ENCODE results near the gene IL2RA.
"Not testable (repeated sequence)": the region's sequence is repeated elsewhere in the genome, so short reads cannot be mapped to it uniquely, and the experiment has no call there.

The IL2RA gene

DNA sequence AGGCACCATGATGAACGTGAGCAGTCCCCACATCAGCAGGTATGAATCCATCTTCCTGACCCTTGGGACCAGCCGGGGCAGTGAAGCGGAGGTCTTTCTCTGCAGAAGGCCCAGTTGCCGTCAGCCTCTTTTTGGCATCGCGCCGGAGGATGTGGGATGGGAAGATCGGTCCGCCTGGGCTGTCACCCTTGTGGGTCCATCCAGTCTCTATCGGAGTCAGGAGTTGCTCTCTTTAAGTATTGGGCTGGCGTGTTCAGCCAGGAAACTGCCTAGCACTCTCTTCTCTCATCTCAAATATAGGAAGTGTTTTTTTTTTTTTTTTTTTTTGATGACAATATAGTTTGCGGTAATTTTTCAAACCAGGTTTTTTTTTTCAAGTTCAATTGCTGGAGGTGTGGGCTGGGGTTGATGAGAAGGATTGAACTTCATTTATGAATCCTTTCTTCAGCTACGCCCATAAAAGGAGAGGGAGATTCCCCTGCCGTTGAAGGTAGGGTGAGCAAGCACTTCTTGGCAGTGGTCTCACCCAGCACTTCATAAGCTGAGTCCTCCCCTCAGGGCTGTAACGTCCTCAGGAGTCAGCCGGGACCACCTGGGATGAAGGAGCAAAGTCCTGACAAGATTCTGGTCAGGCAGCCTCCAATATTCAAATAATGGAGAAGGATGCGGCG lies at the start of gene IL2RA:
Gene IL2RA, minus strand, starts transcription at position 267 of the 671 bp plus-strand sequence. Its CDS starts 216 bp downstream, at position 51.
- DNase-seq, result no peak

DNA sequence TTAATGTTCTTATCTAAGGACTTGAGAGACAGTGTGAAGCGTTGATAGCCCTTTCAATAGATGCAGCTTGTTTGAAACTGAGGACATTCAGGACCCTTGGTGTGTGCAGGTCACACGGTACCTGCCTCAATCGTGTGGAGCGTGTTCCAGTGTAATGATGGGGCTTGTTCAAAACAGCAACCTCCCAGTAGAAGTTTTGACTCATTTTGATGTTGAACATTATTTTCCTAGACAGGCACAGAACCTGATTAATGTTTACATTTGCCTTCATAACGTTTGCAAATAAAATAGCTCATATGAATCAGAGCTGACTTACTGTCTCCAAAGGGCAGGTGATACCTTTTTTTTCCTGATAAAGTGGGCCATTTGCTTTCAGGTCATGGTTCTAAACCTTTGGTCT lies 48.0 kb upstream of the IL2RA start:
- no peak for DNase-seq

DNA sequence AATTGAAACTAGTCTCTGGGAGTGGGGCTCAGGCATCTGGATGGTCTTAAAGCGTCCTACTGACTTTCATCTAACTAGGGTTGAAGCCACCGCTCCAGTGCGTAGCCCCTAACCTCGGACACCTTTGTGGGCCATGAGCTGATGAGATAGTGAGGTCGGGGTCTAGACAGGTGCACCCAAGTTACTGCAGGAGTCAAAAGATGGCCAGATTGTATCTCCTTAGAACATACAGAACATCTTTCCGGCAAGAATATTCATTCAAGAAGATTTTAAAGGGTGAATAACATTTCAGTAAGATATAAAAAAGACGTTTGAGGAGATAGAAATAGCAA lies 47.2 kb upstream of the IL2RA start:
- DNase-seq, result no peak

DNA sequence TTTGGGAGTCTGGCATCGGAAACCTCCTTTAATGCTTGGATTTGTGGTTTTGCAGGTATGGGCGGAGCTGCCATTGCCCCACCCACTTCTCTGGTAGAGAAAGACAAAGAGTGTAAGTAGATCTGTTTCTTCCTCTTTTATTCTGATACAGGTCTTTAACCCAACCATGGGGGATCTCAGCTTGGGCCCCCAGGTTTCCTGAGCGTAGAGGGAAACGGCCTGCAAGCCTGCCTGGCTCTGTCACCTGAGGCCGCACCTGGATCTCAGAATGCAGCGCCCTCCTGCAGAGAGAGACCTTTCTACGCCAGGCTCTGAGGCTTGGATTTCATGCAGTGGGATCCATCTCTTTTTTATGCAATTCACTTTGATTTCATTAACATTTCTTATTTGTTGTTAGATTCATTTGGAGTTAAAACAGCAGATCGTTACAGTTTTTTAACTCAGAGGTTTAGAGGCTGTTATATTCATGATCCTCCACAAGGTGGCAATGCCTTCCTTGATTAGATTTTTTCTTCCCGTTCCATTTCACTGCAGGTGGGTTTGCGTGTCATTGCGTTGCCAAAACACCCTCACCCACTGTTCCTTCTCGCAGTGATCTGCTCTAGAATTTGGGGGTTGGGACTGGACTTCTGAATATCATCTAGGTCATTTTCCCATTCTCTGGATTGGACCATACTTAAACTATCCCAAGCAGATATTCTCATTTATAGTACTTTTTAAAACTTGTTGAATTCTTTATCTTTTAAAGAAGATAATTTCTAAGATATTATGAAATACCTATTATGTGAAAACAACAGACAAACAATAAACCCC lies 46.7 kb upstream of the IL2RA start:
- peak; percentile 19 for DNase-seq

DNA sequence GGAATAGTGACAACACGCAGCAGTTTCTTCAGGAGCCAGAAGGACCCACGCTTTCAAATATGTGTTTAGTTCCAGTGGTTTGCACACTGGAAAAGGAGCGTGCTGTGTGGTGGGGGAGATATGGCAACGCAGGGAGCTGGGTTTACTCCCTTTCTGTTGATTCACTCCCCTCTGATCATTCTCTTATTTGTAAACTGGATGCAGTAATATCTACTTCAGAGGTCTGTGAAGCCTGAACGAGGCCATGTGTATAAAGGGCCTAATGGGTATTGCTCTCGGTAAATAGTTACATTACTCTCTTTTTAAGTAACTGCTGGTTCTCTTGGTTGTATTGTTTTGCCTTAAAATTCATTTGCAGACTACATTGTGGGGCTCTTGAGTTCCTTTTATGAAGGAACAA lies 45.9 kb upstream of the IL2RA start:
- no peak for DNase-seq

DNA sequence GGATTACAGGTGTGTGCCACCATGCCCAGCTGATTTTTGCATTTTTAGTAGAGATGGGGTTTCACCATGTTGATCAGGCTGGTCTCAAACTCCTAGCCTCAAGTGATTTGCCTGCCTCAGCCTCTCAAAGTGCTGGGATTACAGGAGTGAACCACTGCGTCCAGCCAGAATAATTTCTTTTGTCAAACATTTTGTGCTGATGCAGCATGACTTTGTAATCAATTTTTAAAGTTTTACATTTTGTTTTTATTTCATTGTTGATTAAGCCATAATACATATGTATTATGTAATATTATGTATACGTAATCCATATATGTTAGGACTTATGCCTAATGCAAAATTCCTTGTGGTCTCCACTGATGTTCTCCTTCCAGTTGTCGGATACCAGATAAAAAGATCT lies 45.4 kb upstream of the IL2RA start:
- not testable (repeated sequence) for DNase-seq

DNA sequence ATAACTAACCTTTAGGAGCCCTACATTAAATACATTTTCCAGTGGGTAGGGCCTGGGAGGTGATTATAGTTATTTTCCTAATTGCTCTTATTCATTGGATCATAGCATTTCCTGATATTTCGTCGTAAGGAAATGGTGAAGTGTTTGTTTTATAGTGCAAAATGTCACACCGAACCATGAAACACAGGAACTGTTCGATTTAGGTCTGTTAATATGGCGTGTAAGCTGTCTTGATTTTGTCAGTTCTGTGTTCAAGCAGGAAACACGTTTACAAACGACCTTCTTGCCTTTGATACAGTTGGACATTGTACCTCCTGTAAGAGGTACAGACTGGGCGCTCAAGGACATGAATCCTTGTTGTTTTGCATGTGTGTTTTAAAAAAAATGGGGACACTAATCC lies 41.4 kb upstream of the IL2RA start:
- no peak for DNase-seq

DNA sequence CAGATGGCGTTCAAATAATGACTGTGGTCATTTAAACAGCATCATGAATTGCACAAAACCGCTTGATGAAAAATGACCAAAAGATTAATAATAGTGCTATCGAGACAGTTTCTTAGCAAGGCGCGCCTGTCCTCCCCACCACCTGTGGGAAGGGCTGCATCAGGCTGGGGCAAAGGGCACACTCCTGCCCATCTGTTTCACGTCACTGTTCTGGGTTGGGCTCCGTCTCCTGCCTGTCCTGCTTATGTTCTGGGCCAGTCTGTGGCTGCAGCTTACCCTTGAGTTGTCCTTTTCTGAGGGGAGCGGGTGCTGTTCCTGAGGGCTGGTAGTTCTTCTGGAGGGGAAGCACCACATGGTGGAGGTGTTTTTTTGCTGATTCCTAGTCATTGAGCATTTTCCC lies 40.0 kb upstream of the IL2RA start:
- no peak for DNase-seq

DNA sequence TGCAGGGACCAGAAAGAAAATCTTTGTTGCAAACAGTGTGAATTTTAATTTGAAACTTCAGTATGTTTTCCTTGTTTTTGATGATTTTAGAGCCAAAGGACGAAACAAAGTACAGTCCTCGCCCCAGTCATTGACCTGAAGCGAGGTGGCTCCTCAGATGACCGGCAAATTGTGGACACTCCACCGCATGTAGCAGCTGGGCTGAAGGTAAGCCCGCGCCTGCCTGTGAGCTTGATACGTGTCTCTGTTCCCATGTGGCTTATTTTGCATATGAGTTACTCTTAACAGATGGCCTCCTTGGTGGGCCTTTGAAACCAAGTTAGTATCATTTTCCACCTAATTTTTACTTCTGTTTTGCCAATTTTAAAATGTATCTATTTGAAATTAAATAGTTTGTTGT lies 39.0 kb upstream of the IL2RA start:
- no peak for DNase-seq

DNA sequence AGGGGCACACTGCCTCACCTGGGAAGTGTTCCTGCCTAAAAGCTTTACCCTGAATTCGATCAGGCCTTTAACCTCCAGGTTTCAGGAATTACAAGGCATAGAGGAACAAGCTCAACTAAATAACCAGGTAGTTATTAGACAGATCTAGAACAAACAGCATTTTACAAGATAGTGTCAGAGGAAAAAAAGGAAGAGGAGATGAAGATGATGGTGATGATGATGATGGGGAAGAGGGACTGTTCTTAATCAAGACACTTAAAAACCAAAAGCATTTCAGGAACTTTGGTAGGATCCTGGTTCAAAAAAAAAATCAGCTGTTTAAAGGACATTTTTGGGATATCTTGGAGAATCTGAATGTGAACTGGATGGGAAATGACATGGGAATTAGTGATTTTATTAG lies 38.2 kb upstream of the IL2RA start:
- no peak for DNase-seq

DNA sequence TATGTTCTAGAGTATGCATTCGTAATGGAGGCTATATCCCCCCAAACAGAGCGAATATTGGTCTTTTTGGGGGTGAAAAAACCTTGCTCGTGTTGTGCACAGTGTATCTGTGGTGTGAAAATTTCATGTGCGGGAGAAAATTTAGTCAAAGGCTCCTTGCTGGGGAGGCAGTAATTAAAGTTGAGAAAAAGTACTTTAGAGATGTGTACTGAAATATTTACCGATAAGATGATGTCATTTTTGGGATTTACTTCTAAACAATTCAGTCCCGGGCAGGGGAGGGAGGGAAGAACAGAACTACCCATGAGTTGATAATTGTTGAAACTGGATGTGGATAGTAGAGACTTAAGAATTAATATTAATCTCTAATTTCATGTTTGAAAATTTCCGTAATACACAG lies 36.0 kb upstream of the IL2RA start:
- DNase-seq, result no peak

DNA sequence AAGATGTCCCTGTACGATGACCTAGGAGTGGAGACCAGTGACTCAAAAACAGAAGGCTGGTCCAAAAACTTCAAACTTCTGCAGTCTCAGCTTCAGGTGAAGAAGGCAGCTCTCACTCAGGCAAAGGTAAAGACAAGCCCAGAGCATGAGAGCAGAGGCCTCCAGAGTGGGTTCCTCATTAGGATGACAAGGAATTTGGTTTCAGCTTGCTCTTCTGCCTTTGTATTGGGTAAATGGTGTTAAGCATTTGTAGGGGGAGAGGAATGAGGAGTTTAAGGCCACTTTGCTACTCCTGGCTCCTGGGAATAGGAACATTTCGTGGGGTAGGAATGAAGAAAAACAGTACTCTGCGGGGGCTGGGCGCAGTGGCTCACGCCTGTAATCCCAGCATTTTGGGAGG lies 34.9 kb upstream of the IL2RA start:
- no peak for DNase-seq

DNA sequence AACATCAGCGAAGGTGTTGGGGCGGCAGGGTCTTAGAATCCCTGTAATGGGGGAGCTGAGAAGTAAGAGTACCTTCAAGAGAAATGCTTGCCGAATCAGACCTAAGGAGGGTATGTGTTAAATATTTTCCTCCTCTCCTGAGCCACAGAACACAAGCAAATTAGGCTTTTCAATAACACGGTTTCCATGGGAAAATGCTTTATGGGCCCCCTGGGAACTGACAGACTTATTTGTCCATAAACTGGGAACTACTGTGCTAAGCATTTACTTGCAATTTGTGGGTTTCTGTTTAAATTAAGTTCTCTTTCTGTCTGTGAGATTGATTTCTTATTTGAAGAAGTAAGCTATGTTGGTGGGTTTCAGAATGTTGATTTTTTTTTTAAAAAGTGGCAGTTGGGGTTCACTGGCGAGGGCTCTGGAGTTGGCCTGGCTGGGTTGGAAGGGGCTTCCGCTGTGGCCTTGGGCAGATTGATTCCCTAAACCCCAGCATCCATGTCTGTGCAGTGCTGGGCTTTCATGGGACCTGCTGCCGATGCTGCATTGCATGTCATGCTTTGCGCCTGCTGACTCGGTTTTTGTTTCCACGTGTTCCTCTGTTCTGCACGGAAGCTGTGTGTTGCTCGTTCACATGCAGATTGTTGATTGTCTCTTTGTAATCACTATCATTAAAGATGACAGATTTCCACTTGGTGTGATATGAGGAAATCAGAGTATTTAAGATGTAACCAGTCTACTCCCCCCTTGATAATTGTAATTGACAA lies 33.8 kb upstream of the IL2RA start:
- DNase-seq, result no peak

DNA sequence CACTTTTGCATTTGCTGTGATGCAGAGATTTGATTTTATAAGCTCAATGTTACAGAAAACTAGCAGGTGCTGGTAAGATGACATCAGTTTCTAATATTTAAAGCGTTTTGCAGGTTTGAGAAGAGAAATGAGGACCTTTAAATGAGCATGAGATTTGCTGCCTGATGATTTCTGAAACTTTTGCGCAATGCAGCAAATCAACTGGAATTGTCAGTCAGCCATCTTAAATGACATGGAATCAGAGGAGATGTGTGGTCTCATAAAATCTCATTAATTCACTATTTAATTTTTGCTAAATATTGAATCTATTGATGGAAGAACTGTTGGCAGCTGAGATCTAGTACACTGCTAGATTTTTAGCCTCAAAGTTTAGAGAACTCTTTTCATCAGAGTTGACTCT lies 30.6 kb upstream of the IL2RA start:
- DNase-seq, result no peak

DNA sequence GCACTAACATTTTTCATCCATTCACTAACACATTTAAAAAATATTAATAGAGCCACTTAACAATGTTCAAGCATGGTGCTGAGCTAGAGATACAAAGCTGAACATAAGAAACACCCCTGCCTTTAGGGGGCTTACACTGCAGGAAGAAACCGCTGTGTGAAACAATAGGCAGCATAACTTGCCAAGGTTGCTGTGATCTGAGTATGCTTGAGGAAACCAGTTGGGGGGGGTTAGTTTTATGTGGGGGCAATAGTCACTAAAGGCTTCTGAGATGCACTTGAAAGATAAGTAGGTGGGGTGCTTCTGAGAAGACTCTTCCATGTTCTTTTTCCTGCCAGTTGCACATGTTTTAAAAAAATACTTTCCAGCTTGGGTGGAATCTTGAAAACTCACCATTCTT lies 29.5 kb upstream of the IL2RA start:
- DNase-seq, result no peak

DNA sequence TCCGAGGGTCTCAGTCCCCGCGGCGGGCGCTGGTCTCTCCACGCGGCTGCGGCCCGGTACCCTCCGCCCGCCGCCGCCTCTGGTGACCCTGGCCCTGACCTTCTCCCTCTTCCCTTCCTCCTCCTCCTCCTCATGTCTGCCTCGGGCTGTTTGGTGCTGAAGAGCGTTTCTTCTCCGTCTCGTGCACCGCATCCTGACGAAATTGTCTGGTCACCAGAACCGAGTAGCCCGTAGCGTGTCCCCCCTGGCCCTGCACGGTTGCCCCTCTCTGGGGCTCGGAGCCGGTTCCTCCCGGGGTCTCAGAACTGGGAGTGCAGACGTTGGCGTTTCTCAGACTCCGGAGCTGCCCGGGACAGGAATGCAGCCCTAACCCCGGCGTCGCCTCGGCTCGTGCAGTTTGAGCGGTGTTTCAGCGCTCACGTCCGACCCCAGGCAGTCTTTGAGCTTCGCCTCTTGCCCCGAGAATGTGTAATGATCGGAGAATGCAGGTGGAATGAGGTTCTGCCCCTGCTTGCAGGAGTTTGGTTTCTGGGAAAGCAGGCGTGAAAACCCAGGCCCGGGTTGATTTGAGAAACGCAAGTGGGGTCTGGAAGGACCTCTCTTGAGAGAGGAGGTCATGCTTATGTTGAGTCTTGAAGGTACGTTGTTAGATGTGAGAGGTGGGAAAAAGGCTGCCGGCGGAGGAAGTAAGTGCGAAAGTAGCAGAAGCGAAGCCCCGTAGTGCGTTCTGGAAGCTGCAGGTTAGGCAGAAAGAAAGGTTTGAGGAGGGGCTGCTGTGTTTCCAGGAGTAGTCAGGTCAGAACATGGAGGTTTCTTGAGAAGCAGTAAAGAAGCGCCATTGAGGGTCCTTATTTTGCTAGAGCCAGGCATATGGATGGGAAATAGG lies 27.4 kb upstream of the IL2RA start:
- no peak for DNase-seq

DNA sequence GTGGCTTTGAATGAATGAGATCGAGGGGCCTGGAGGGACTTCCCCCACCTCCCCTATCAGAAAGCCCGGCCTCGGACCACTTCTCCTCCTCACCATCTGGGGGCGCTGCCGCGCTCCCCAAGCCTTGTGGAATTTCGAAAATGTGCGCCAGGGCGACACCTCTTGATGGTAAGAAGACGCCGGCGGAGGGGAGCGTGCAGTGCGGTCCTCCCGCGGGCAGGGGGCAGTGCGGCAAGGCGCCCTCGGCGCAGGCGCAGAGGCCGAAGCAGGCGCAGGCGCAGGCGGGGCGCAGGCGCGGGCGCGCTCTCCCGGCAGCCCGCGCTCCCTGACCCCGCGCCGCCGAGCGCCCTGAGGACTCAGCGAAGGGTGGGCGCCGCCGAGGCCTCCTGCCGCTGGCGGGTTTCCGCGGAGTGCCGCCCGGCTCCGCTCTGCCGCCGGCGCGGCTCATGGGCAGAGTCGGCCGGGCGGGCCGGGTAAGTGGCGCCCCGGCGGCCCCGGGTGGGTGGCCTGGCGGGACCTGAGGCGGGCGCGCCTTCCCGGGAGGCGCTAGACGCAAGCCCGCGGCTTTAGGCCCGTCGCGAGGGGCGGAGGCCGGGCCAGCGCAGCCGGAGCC lies 26.7 kb upstream of the IL2RA start, which contains the start of gene RBM17:
Gene RBM17, plus strand, starts transcription at position 314 of the 613 bp plus-strand sequence. CDS start 8,032 bp downstream, outside the sequence.
- peak; percentile 78 for DNase-seq

DNA sequence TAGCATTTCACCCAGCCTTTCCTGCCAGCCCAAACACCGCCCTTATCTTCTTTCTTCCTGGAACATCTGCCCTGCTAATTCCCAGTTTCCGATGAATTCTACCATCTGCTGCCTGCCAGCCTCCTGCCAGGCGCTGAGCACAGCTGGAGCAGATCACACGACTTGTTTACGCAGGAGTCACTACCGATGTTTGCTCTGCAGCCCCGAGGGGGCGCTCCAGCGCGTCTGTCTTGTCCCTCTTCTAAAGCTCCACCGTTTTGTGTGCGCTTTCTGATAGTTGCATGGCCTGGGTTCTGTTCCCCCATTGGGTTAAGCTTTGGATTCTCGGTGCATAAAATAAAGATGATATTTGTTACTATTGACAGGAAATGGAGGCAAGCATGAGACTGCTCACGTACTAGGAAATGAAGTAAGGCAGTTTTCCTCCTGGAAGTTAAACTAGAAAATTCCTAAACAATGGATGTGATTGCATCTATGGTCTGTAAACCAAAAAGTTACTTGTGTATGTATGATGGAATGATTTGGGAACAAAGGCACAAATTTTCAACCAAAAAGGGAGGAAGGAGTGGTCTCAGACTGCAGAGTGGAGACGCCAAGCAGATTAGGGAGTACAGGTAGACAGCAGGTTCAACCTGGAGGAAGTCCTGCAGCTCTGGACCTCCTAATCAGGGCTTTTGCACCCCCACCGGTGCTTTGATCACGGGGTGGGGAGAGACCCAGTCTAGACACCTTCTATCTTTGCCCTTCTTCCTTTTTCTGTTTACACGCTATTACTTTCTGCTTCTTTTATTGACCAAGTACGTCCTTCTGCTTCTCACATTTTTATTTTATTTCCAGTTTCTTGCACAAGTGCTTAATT lies 24.4 kb upstream of the IL2RA start:
- peak; percentile 59 for DNase-seq

DNA sequence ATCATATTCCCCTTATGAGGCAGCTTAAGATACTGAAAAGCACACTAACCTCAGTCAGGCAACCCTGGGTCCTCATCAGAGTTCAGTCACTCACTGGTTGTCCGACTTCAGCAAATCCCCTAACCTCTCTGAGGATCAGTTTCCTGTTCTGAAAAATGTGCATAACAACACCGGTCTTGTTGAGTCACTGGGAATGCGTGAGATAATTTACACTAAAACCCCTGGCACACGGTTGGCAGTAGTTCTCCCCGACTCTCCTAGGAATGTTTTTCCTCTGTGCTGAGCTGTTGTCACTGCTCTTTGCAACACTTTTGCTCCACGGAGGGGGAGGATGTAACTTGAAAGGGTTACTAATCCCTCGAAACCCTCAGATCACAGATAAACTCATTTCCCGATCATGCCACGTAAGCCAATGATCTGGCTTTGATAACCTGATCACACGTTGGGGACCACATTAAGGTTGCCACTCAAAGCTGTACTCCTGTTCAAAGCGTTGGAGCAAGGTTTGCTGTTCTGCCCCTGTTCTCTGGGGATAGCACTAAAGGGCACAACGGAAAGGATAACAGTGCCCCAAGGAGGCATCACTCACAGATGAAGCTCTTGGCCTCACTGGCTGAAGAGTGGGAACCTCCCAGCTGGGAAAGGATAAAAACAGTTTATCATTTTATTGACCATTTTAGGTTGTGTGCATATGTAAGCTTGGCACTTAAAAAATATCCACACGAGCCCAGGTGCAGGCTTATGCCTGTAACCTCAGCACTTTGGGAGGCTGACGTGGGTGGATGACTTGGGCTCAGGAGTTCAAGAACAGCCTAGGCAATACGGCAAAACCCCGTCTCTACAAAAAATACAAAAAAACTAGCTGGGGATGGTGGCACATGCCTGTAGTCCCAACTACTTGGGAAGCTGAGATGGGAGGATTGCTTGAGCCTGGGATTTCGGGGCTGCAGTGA lies 21.6 kb upstream of the IL2RA start:
- DNase-seq, result no peak
